ENCODE results near the gene PSEN1.
A peak's percentile ranks its signal among the peaks of the same experiment; 100 is the strongest.

PSEN1 gene

DNA sequence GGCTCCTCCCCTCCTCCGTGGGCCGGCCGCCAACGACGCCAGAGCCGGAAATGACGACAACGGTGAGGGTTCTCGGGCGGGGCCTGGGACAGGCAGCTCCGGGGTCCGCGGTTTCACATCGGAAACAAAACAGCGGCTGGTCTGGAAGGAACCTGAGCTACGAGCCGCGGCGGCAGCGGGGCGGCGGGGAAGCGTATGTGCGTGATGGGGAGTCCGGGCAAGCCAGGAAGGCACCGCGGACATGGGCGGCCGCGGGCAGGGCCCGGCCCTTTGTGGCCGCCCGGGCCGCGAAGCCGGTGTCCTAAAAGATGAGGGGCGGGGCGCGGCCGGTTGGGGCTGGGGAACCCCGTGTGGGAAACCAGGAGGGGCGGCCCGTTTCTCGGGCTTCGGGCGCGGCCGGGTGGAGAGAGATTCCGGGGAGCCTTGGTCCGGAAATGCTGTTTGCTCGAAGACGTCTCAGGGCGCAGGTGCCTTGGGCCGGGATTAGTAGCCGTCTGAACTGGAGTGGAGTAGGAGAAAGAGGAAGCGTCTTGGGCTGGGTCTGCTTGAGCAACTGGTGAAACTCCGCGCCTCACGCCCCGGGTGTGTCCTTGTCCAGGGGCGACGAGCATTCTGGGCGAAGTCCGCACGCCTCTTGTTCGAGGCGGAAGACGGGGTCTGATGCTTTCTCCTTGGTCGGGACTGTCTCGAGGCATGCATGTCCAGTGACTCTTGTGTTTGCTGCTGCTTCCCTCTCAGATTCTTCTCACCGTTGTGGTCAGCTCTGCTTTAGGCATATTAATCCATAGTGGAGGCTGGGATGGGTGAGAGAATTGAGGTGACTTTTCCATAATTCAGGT is at the start of gene PSEN1:
TSS of gene PSEN1 (plus strand) at position 121 of the 839 bp plus-strand sequence. CDS start 11,513 bp downstream, outside the sequence.
- in situ Hi-C loops (cut with MboI; ENCODE audit: low sequenced_read_pairs, unreplicated experiment): no loop called here
- TF ChIP-seq, protein P1, sequence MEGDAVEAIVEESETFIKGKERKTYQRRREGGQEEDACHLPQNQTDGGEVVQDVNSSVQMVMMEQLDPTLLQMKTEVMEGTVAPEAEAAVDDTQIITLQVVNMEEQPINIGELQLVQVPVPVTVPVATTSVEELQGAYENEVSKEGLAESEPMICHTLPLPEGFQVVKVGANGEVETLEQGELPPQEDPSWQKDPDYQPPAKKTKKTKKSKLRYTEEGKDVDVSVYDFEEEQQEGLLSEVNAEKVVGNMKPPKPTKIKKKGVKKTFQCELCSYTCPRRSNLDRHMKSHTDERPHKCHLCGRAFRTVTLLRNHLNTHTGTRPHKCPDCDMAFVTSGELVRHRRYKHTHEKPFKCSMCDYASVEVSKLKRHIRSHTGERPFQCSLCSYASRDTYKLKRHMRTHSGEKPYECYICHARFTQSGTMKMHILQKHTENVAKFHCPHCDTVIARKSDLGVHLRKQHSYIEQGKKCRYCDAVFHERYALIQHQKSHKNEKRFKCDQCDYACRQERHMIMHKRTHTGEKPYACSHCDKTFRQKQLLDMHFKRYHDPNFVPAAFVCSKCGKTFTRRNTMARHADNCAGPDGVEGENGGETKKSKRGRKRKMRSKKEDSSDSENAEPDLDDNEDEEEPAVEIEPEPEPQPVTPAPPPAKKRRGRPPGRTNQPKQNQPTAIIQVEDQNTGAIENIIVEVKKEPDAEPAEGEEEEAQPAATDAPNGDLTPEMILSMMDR (IDR thresholded peaks at IDR 0.05; ENCODE audit: borderline replicate concordance, control extremely low read depth, extremely low read depth, insufficient read depth, missing control alignments): no peak
- DNase-seq (ENCODE audit: low spot score): peak; percentile 99

DNA sequence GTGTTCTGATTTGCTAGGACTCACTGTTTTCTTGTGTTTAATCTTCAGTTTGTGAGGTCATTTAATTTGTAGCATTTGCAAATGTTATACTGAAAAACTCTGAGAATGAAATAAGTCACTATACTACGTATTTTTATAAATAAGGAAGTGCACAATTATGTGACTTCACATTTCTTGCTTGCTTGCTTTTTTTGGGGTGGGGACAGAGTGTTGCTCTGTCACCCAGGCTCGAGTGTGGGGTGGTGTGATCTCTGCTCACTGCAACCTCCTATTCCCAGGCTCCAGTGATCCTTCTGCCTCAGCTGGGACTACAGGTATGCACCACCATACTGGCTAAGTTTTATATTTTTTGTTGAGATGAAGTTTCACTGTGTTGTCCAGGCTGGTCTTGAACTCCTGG is 45.3 kb upstream of the PSEN1 start:
- in situ Hi-C loops (cut with MboI; ENCODE audit: low sequenced_read_pairs, unreplicated experiment): no loop called here
- TF ChIP-seq, protein P1 (IDR thresholded peaks at IDR 0.05; ENCODE audit: borderline replicate concordance, control extremely low read depth, extremely low read depth, insufficient read depth, missing control alignments): no peak

DNA sequence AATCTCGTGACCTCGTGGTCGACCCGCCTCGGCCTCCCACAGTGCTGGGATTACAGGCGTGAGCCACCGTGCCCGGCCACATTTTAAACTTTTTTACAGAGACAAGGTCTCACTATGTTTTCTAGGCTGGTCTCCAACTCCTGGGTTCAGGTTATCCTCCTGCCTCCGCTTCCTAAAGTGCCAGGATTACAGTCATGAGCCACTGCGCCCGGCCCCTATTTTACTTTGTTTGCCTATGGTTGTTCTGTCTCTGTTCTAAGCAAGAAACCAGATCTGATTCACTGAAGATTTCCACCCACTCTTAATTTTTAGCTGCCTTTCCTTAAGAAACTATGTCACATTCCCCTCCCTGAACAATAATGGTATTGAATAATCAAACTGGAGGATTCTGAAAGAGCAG is 38.9 kb upstream of the PSEN1 start:
- in situ Hi-C loops (cut with MboI; ENCODE audit: low sequenced_read_pairs, unreplicated experiment): no loop called here
- TF ChIP-seq, protein P1 (IDR thresholded peaks at IDR 0.05; ENCODE audit: borderline replicate concordance, control extremely low read depth, extremely low read depth, insufficient read depth, missing control alignments): no peak
- DNase-seq (ENCODE audit: low spot score): no peak

More for the DNA sequence above, 45.3 kb upstream of the PSEN1 start:
- DNase-seq (ENCODE audit: low spot score): no peak

DNA sequence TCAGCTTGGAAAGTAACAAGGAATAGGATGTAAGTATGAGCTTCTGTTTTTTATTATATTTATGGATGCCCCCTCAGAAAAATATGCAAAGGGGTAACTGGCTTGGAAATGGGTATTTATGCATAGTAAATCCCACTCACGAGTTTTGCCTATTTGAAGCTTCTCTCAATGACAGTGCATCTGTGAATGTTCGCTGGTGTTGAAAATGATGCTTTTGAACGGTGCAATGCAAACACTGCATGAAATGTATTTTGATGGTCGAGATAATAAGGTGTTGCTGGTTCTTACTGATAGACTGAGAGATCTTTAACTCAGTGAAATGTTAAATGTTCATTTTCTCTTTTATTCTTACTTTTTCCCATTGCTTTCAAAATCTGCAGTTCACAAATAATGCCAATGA is 36.0 kb upstream of the PSEN1 start:
- TF ChIP-seq, protein P1 (IDR thresholded peaks at IDR 0.05; ENCODE audit: borderline replicate concordance, control extremely low read depth, extremely low read depth, insufficient read depth, missing control alignments): no peak
- DNase-seq (ENCODE audit: low spot score): no peak
- in situ Hi-C loops (cut with MboI; ENCODE audit: low sequenced_read_pairs, unreplicated experiment): no loop called here

DNA sequence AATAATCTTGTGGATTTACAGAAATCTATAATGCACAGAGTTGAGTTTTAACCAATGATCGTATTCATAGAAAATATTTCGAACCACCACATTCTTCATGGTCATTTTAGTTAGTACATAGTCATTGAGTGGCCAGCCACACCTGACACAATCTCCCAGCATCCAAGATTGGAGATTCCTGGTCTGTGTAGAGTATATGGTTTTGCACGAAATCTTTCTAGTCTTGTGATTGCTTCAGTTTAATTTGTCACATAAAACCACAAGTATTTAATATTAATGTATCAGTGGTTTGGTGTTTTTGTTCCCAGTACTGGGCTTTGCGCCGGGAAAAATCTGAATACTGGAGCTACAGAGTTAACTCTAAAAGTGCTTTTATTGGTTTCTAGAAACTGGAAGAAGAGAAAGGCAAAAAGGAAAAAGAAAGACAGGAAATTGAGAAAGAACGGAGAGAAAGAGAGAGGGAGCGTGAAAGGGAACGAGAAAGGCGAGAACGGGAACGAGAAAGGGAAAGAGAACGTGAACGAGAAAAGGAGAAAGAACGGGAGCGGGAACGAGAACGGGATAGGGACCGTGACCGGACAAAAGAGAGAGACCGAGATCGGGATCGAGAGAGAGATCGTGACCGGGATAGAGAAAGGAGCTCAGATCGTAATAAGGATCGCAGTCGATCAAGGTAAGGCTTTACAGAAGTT is 33.4 kb upstream of the PSEN1 start:
- no peak for DNase-seq (ENCODE audit: low spot score)
- in situ Hi-C loops (cut with MboI; ENCODE audit: low sequenced_read_pairs, unreplicated experiment): no loop called here
- TF ChIP-seq, protein P1 (IDR thresholded peaks at IDR 0.05; ENCODE audit: borderline replicate concordance, control extremely low read depth, extremely low read depth, insufficient read depth, missing control alignments): no peak

DNA sequence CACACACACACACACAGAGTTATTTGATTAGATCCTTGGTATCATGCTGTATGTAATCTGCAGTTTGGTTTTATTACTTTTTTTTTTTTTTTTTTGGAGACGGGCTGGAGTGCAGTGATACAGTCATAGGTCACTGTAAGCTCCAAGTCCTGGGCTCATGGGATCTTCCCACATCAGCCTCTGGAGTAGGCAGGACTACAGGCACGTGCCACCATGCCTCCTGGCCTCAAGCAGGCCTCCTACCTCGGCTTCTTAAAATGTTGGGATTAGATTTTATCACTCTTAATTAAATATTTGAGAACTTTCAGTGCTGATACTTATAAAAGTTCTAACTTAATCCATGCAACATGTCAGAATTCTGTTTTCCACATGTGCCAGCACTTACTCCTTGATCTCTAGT is 31.3 kb upstream of the PSEN1 start:
- in situ Hi-C loops (cut with MboI; ENCODE audit: low sequenced_read_pairs, unreplicated experiment): no loop called here
- TF ChIP-seq, protein P1 (IDR thresholded peaks at IDR 0.05; ENCODE audit: borderline replicate concordance, control extremely low read depth, extremely low read depth, insufficient read depth, missing control alignments): no peak
- DNase-seq (ENCODE audit: low spot score): no peak

Data from GM13976 (cell line).